Measurements from ENCODE around the gene BRPF1. TPM values are rescaled to one million over a fixed set of nuclear protein-coding genes. Genes with fewer than 3 reads are reported as not detected.

Gene BRPF1
- total and polyA plus RNA-seq, 2 donors (not counting 1 experiment from before 2014, with no cell fraction given), result 24.4 to 36.5 TPM

GRCh38 chr3:9767418-9767817 is 35.9 kb downstream of the BRPF1 start:
- WGBS (ENCODE audit: insufficient coverage), result 96% methylated on average over 5 of the region's 7 CpGs
- Mint-ChIP-seq H3K9me3 (ENCODE audit: insufficient read depth) (no peaks in the 10 kb centered on the region), H3K27ac (no peak overlapping the region), H3K4me1 (peaks cover 21% of the 10 kb centered on the region), H3K4me3 (no peak overlapping the region), H3K27me3 (peaks cover 5% of the 10 kb centered on the region)
- Histone ChIP-seq H4K20me1 (ENCODE audit: control insufficient read depth, insufficient read depth, low read length, poor library complexity, severe bottlenecking) (no peaks in the 10 kb centered on the region), H3K27me3 (replicated peaks in 1 of 4; ENCODE audit: control extremely low read depth in 1 of 4, control insufficient read depth in 3 of 4, insufficient read depth in 4 of 4, low read length in 3 of 4) (peaks cover 0 to 12% (median 2%) of the 10 kb centered on the region in 4 experiments), H3K4me2 (replicated peaks; ENCODE audit: low read depth, low read length, poor library complexity, severe bottlenecking) (no peak overlapping the region), H3K9ac (ENCODE audit: low read length) (no peak overlapping the region), H3K4me3 (ENCODE audit: control extremely low read depth in 1 of 5, extremely low read depth in 1 of 5, insufficient read depth in 1 of 5, low read depth in 2 of 5, low read length in 4 of 5) (no peak overlapping the region), H3K9me3 (ENCODE audit: control extremely low read depth in 1 of 3, control insufficient read depth in 2 of 3, insufficient read depth in 1 of 3, low read length in 2 of 3) (no peaks in the 10 kb centered on the region), H3K36me3 (replicated peaks in 1 of 2; ENCODE audit: control extremely low read depth in 1 of 2, control insufficient read depth in 1 of 2, extremely low read depth in 1 of 2, insufficient read depth in 2 of 2, low read length in 1 of 2) (peaks cover 0 to 2% of the 10 kb centered on the region in 2 experiments), H2AFZ (ENCODE audit: insufficient read depth, low read depth, low read length, poor library complexity, severe bottlenecking) (no peak overlapping the region), H3K4me1 (ENCODE audit: control insufficient read depth in 2 of 2, insufficient read depth in 2 of 2, low read length in 2 of 2) (peaks cover 17 to 18% of the 10 kb centered on the region in 2 donors), H3K27ac (ENCODE audit: low read length in 2 of 2) (no peak overlapping the region), H3K79me2 (ENCODE audit: control insufficient read depth, insufficient read depth, low read length) (no peaks in the 10 kb centered on the region)
- TF ChIP-seq EZH2 (IDR thresholded peaks at IDR 0.05; ENCODE audit: borderline replicate concordance, insufficient read depth, low read depth, low read length, poor library complexity, severe bottlenecking), result no peak
- no peak for TF ChIP-seq CTCF (IDR thresholded peaks at IDR 0.05)
- intact Hi-C loops (cut with micrococcal nuclease), result no loop called here
- CTCF ChIA-PET, result no interaction called here
- DNase-seq, result no peak
- ATAC-seq (ENCODE audit: low read depth), result no peak
- POLR2A ChIA-PET, result no interaction called here

- POLR2A ChIA-PET, result no interaction called here
- ATAC-seq (ENCODE audit: low read depth), result no peak
Measured at GRCh38 chr3:9768141-9768775, 36.7 kb downstream of the BRPF1 start.

More at GRCh38 chr3:9768141-9768775, 36.7 kb downstream of the BRPF1 start:
- H3K9me3 Mint-ChIP-seq (ENCODE audit: insufficient read depth), result no peaks in the 10 kb centered on the region
- Histone ChIP-seq H3K4me2 (replicated peaks; ENCODE audit: low read depth, low read length, poor library complexity, severe bottlenecking) (no peak overlapping the region), H3K9ac (ENCODE audit: low read length) (no peak overlapping the region), H3K4me1 (ENCODE audit: control insufficient read depth in 2 of 2, insufficient read depth in 2 of 2, low read length in 2 of 2) (peaks cover 17 to 18% of the 10 kb centered on the region in 2 donors), H3K4me3 (ENCODE audit: control extremely low read depth in 1 of 5, extremely low read depth in 1 of 5, insufficient read depth in 1 of 5, low read depth in 2 of 5, low read length in 4 of 5) (no peak overlapping the region), H2AFZ (ENCODE audit: insufficient read depth, low read depth, low read length, poor library complexity, severe bottlenecking) (no peak overlapping the region), H3K27ac (ENCODE audit: low read length in 2 of 2) (no peak overlapping the region), H3K79me2 (ENCODE audit: control insufficient read depth, insufficient read depth, low read length) (no peaks in the 10 kb centered on the region), H3K9me3 (ENCODE audit: control extremely low read depth in 1 of 3, control insufficient read depth in 2 of 3, insufficient read depth in 1 of 3, low read length in 2 of 3) (no peaks in the 10 kb centered on the region), H4K20me1 (ENCODE audit: control insufficient read depth, insufficient read depth, low read length, poor library complexity, severe bottlenecking) (no peaks in the 10 kb centered on the region), H3K27me3 (replicated peaks in 1 of 4; ENCODE audit: control extremely low read depth in 1 of 4, control insufficient read depth in 3 of 4, insufficient read depth in 4 of 4, low read length in 3 of 4) (peaks cover 0 to 12% (median 2%) of the 10 kb centered on the region in 4 experiments), H3K36me3 (replicated peaks in 1 of 2; ENCODE audit: control extremely low read depth in 1 of 2, control insufficient read depth in 1 of 2, extremely low read depth in 1 of 2, insufficient read depth in 2 of 2, low read length in 1 of 2) (peaks cover 0 to 2% of the 10 kb centered on the region in 2 experiments)
- intact Hi-C loops (cut with micrococcal nuclease), result no loop called here
- H3K27me3 Mint-ChIP-seq, result peaks cover 5% of the 10 kb centered on the region
- 100% methylated on average over 4 of the region's 6 CpGs for WGBS (ENCODE audit: insufficient coverage)
- TF ChIP-seq CTCF (IDR thresholded peaks at IDR 0.05) (no peak), EZH2 (IDR thresholded peaks at IDR 0.05; ENCODE audit: borderline replicate concordance, insufficient read depth, low read depth, low read length, poor library complexity, severe bottlenecking) (no peak)
- no peak overlapping the region for H3K27ac Mint-ChIP-seq
- peaks cover 21% of the 10 kb centered on the region for H3K4me1 Mint-ChIP-seq
- CTCF ChIA-PET, result interaction anchor here (1.1 kb wide), 1 partner anchor 14 kb away, joined by 3 read pairs; no protein-coding TSS in a partner anchor
- no peak overlapping the region for H3K4me3 Mint-ChIP-seq
- DNase-seq, result no peak
